Skeletal muscle tissue (tissue), 4 donors: Measurements from ENCODE around the gene WDR74. TPM values are rescaled to one million over a fixed set of nuclear protein-coding genes. Genes with fewer than 3 reads are reported as not detected.
A peak's percentile ranks its signal among the peaks of the same experiment; 100 is the strongest.

Experiments used
- H3K27ac ChIP-seq: one replicate; pipeline ENCODE4 v1.7.0; 2013; ENCODE audit warnings: mild to moderate bottlenecking, low read depth, low read length, inconsistent platforms
- H3K27me3 ChIP-seq, 3 donors: one replicate each; pipeline ENCODE4 v1.7.0; 2013; ENCODE audit warnings: low read length in 3 of 3; ENCODE audit not compliant: control insufficient read depth in 3 of 3, insufficient read depth in 3 of 3
- H3K36me3 ChIP-seq, 3 donors: one replicate each; pipeline ENCODE4 v1.7.0; 2013; ENCODE audit warnings: low read length in 3 of 3; ENCODE audit not compliant: control insufficient read depth in 3 of 3, insufficient read depth in 3 of 3
- H3K4me1 ChIP-seq, 3 donors: one replicate each; pipeline ENCODE4 v1.7.0; 2013; ENCODE audit warnings: low read length in 3 of 3, mild to moderate bottlenecking in 3 of 3; ENCODE audit not compliant: control insufficient read depth in 3 of 3, insufficient read depth in 3 of 3
- H3K4me3 ChIP-seq, 3 donors: one replicate each; pipeline ENCODE4 v1.7.0; 2013; ENCODE audit warnings: low read length in 3 of 3
- H3K9ac ChIP-seq, 3 donors: one replicate each; pipeline ENCODE4 v1.7.0; 2013; ENCODE audit warnings: low read length in 3 of 3, mild to moderate bottlenecking in 3 of 3, moderate library complexity in 2 of 3, low read depth in 1 of 3
- H3K9me3 ChIP-seq, 3 donors: one replicate each; pipeline ENCODE4 v1.7.0; 2013; ENCODE audit warnings: low read length in 3 of 3; ENCODE audit not compliant: control insufficient read depth in 3 of 3
- total RNA-seq: library from RNA; depleted of rRNA; stranded (reverse); fragments of >200 nt; gene quantifications from one replicate; pipeline ENCODE4 v1.2.3, GENCODE V29; 2014
- donor health status: Osteomylitis.

Gene WDR74
- 65.8 TPM for total RNA-seq

GRCh38 chr11:62839050-62839945 is at the start of gene WDR74:
Gene WDR74, minus strand, starts transcription at chr11:62839590. Its CDS starts 20 bp downstream, at chr11:62839570.
- H3K4me3 ChIP-seq: peak within 1 kb of the TSS; percentile 96 to 97 (median 97)
- H3K36me3 ChIP-seq: peaks cover 22 to 24% (median 23%) of the 10 kb centered on the region in 3 donors
- H3K4me1 ChIP-seq: peaks cover 12 to 30% (median 21%) of the 10 kb centered on the region in 3 donors
- peak within 1 kb of the TSS; percentile 98 for H3K27ac ChIP-seq
- H3K9ac ChIP-seq: peak within 1 kb of the TSS; percentile 89 to 99 (median 98)
- no peaks in the 10 kb centered on the region for H3K27me3 ChIP-seq
- no peaks in the 10 kb centered on the region for H3K9me3 ChIP-seq

- Histone ChIP-seq H3K4me3 (peak overlapping the region in 1 of 3 donors; percentile 14), H3K27me3 (no peaks in the 10 kb centered on the region), H3K9ac (peak overlapping the region in 2 of 3 donors; percentile 3 to 50), H3K9me3 (no peaks in the 10 kb centered on the region), H3K36me3 (peaks cover 49 to 54% (median 52%) of the 10 kb centered on the region in 3 donors), H3K4me1 (peaks cover 17 to 27% (median 21%) of the 10 kb centered on the region in 3 donors), H3K27ac (peak overlapping the region; percentile 26)
Measured at GRCh38 chr11:62889126-62889483, 49.7 kb upstream of the WDR74 start.

- H3K4me3 ChIP-seq: no peak overlapping the region
- peaks cover 22 to 34% (median 28%) of the 10 kb centered on the region in 3 donors for H3K4me1 ChIP-seq
- no peak overlapping the region for H3K9ac ChIP-seq
- no peaks in the 10 kb centered on the region for H3K9me3 ChIP-seq
- H3K27me3 ChIP-seq: no peaks in the 10 kb centered on the region
- peaks cover 56 to 60% (median 58%) of the 10 kb centered on the region in 3 donors for H3K36me3 ChIP-seq
- H3K27ac ChIP-seq: no peak overlapping the region
Measured at GRCh38 chr11:62888406-62888805, 49.0 kb upstream of the WDR74 start.

- Histone ChIP-seq H3K9ac (peak overlapping the region in 1 of 3 donors; percentile 34), H3K27ac (no peak overlapping the region), H3K9me3 (no peaks in the 10 kb centered on the region), H3K36me3 (peaks cover 67 to 69% (median 67%) of the 10 kb centered on the region in 3 donors), H3K4me3 (no peak overlapping the region), H3K27me3 (no peaks in the 10 kb centered on the region), H3K4me1 (peaks cover 42 to 51% (median 42%) of the 10 kb centered on the region in 3 donors)
Measured at GRCh38 chr11:62885137-62885750, 45.9 kb upstream of the WDR74 start.

- H3K27me3 ChIP-seq: no peaks in the 10 kb centered on the region
- H3K9ac ChIP-seq: peak overlapping the region in 1 of 3 donors; percentile 18
- H3K36me3 ChIP-seq: peaks cover 57 to 61% (median 59%) of the 10 kb centered on the region in 3 donors
- peaks cover 39 to 48% (median 40%) of the 10 kb centered on the region in 3 donors for H3K4me1 ChIP-seq
- no peak overlapping the region for H3K27ac ChIP-seq
- H3K9me3 ChIP-seq: no peaks in the 10 kb centered on the region
- no peak overlapping the region for H3K4me3 ChIP-seq
Measured at GRCh38 chr11:62883673-62884072, 44.3 kb upstream of the WDR74 start.

GRCh38 chr11:62882788-62883501 is 43.6 kb upstream of the WDR74 start:
- Histone ChIP-seq H3K9ac (peak overlapping the region in 2 of 3 donors; percentile 99 to 100), H3K4me3 (peak overlapping the region; percentile 42 to 100 (median 99)), H3K36me3 (peaks cover 50 to 54% (median 52%) of the 10 kb centered on the region in 3 donors), H3K9me3 (no peaks in the 10 kb centered on the region), H3K4me1 (peaks cover 36 to 42% (median 39%) of the 10 kb centered on the region in 3 donors), H3K27ac (peak overlapping the region; percentile 98), H3K27me3 (no peaks in the 10 kb centered on the region)

- no peaks in the 10 kb centered on the region for H3K9me3 ChIP-seq
- peak overlapping the region in 2 of 3 donors; percentile 99 to 100 for H3K9ac ChIP-seq
- H3K4me1 ChIP-seq: peaks cover 36 to 42% (median 39%) of the 10 kb centered on the region in 3 donors
- peak overlapping the region; percentile 99 to 100 (median 100) for H3K4me3 ChIP-seq
- H3K36me3 ChIP-seq: peaks cover 47 to 48% (median 48%) of the 10 kb centered on the region in 3 donors
- H3K27ac ChIP-seq: peak overlapping the region; percentile 98
- H3K27me3 ChIP-seq: no peaks in the 10 kb centered on the region
Measured at GRCh38 chr11:62882431-62882749, 43.0 kb upstream of the WDR74 start.

GRCh38 chr11:62881579-62882430 is 42.4 kb upstream of the WDR74 start:
- H3K27ac ChIP-seq: peak overlapping the region; percentile 98
- peaks cover 42 to 44% (median 42%) of the 10 kb centered on the region in 3 donors for H3K36me3 ChIP-seq
- H3K4me1 ChIP-seq: peaks cover 36 to 42% (median 39%) of the 10 kb centered on the region in 3 donors
- no peaks in the 10 kb centered on the region for H3K9me3 ChIP-seq
- H3K4me3 ChIP-seq: peak overlapping the region; percentile 99 to 100 (median 100)
- peak overlapping the region; percentile 99 to 100 (median 100) for H3K9ac ChIP-seq
- no peaks in the 10 kb centered on the region for H3K27me3 ChIP-seq
